Measurements from ENCODE around the gene DNAH11.

The DNAH11 gene

GRCh38 chr7:21891291-21891690 lies 348.5 kb downstream of the DNAH11 start:
- H3K27ac Mint-ChIP-seq, result no peak overlapping the region
- no peak overlapping the region for H3K4me3 Mint-ChIP-seq
- H3K4me1 Mint-ChIP-seq, result peaks cover 0 to 3% of the 10 kb centered on the region in 2 donors
- ATAC-seq (replicated peaks) (no peak), DNase-seq (no peak)
- no peaks in the 10 kb centered on the region for H3K27me3 Mint-ChIP-seq
- peaks cover 7 to 13% of the 10 kb centered on the region in 2 donors for H3K36me3 Mint-ChIP-seq
- no peaks in the 10 kb centered on the region for H3K9me3 Mint-ChIP-seq

GRCh38 chr7:21893401-21893800 lies 350.6 kb downstream of the DNAH11 start:
- H3K36me3 Mint-ChIP-seq, result peaks cover 15 to 25% of the 10 kb centered on the region in 2 donors
- H3K27ac Mint-ChIP-seq, result no peak overlapping the region
- no peak for DNase-seq

GRCh38 chr7:21898265-21898930 lies 355.6 kb downstream of the DNAH11 start:
- peaks cover 39 to 67% of the 10 kb centered on the region in 2 donors for H3K36me3 Mint-ChIP-seq

More at GRCh38 chr7:21893401-21893800, 350.6 kb downstream of the DNAH11 start:
- H3K27me3 Mint-ChIP-seq, result no peaks in the 10 kb centered on the region
- ATAC-seq (replicated peaks), result no peak
- H3K4me1 Mint-ChIP-seq, result peaks cover 14 to 18% of the 10 kb centered on the region in 2 donors
- H3K9me3 Mint-ChIP-seq, result peaks cover 3 to 4% of the 10 kb centered on the region in 2 donors
- no peak overlapping the region for H3K4me3 Mint-ChIP-seq

GRCh38 chr7:21902240-21902639 lies 359.4 kb downstream of the DNAH11 start:
- ATAC-seq (replicated peaks), result no peak
- Mint-ChIP-seq H3K4me1 (peaks cover 18 to 22% of the 10 kb centered on the region in 2 donors), H3K27me3 (no peaks in the 10 kb centered on the region), H3K27ac (no peak overlapping the region), H3K9me3 (peaks cover 4 to 6% of the 10 kb centered on the region in 2 donors), H3K4me3 (no peak overlapping the region), H3K36me3 (peaks cover 50 to 86% of the 10 kb centered on the region in 2 donors)
- no peak for DNase-seq

More at GRCh38 chr7:21898265-21898930, 355.6 kb downstream of the DNAH11 start:
- no peaks in the 10 kb centered on the region for H3K27me3 Mint-ChIP-seq
- H3K4me3 Mint-ChIP-seq, result peak overlapping the region; percentile 79 to 80
- peak overlapping the region; percentile 96 for H3K27ac Mint-ChIP-seq
- peaks cover 4 to 6% of the 10 kb centered on the region in 2 donors for H3K9me3 Mint-ChIP-seq
- H3K4me1 Mint-ChIP-seq, result peaks cover 20 to 29% of the 10 kb centered on the region in 2 donors
- DNase-seq (peak; percentile 13), ATAC-seq (replicated peaks) (peak; percentile 94 to 95)

- Mint-ChIP-seq H3K4me1 (peaks cover 11 to 14% of the 10 kb centered on the region in 2 donors), H3K27me3 (no peaks in the 10 kb centered on the region), H3K36me3 (peaks cover 46 to 82% of the 10 kb centered on the region in 2 donors), H3K9me3 (peaks cover under 1 to 3% of the 10 kb centered on the region in 2 donors), H3K27ac (peak overlapping the region; percentile 67), H3K4me3 (no peak overlapping the region)
- ATAC-seq (replicated peaks) (no peak), DNase-seq (no peak)
Measured at GRCh38 chr7:21903020-21903786, 360.4 kb downstream of the DNAH11 start.

GRCh38 chr7:21908746-21909145 lies 365.9 kb downstream of the DNAH11 start:
- Mint-ChIP-seq H3K4me3 (no peak overlapping the region), H3K36me3 (peaks cover 40 to 63% of the 10 kb centered on the region in 2 donors), H3K9me3 (no peaks in the 10 kb centered on the region), H3K27ac (peak overlapping the region; percentile 53), H3K27me3 (no peaks in the 10 kb centered on the region), H3K4me1 (peaks cover 13 to 32% of the 10 kb centered on the region in 2 donors)
- ATAC-seq (replicated peaks) (no peak), DNase-seq (no peak)

GRCh38 chr7:21910253-21910652 lies 367.4 kb downstream of the DNAH11 start:
- DNase-seq (no peak), ATAC-seq (replicated peaks) (no peak)
- Mint-ChIP-seq H3K27me3 (no peaks in the 10 kb centered on the region), H3K9me3 (no peaks in the 10 kb centered on the region), H3K4me3 (no peak overlapping the region), H3K27ac (no peak overlapping the region), H3K4me1 (peaks cover 25 to 45% of the 10 kb centered on the region in 2 donors), H3K36me3 (peaks cover 43 to 63% of the 10 kb centered on the region in 2 donors)

- Mint-ChIP-seq H3K4me3 (no peak overlapping the region), H3K27ac (no peak overlapping the region), H3K36me3 (peaks cover 45 to 62% of the 10 kb centered on the region in 2 donors), H3K9me3 (no peaks in the 10 kb centered on the region), H3K27me3 (no peaks in the 10 kb centered on the region), H3K4me1 (peaks cover 26 to 47% of the 10 kb centered on the region in 2 donors)
- ATAC-seq (replicated peaks), result no peak
- no peak for DNase-seq
Measured at GRCh38 chr7:21911341-21911875, 368.6 kb downstream of the DNAH11 start.

GRCh38 chr7:21912305-21912704 lies 369.5 kb downstream of the DNAH11 start:
- ATAC-seq (replicated peaks) (no peak), DNase-seq (no peak)
- Mint-ChIP-seq H3K4me1 (peaks cover 26 to 47% of the 10 kb centered on the region in 2 donors), H3K27ac (no peak overlapping the region), H3K4me3 (no peak overlapping the region), H3K36me3 (peaks cover 45 to 64% of the 10 kb centered on the region in 2 donors), H3K9me3 (no peaks in the 10 kb centered on the region), H3K27me3 (no peaks in the 10 kb centered on the region)

- peaks cover 27 to 49% of the 10 kb centered on the region in 2 donors for H3K4me1 Mint-ChIP-seq
- no peaks in the 10 kb centered on the region for H3K9me3 Mint-ChIP-seq
- no peak overlapping the region for H3K4me3 Mint-ChIP-seq
- DNase-seq, result no peak
- no peaks in the 10 kb centered on the region for H3K27me3 Mint-ChIP-seq
- H3K36me3 Mint-ChIP-seq, result peaks cover 43 to 62% of the 10 kb centered on the region in 2 donors
- ATAC-seq (replicated peaks), result peak; percentile 70 to 81
- H3K27ac Mint-ChIP-seq, result peak overlapping the region; percentile 33
Measured at GRCh38 chr7:21912931-21913780, 370.3 kb downstream of the DNAH11 start.

- Mint-ChIP-seq H3K36me3 (peaks cover 33 to 51% of the 10 kb centered on the region in 2 donors), H3K4me1 (peaks cover 34 to 54% of the 10 kb centered on the region in 2 donors), H3K9me3 (no peaks in the 10 kb centered on the region), H3K4me3 (no peak overlapping the region), H3K27ac (no peak overlapping the region), H3K27me3 (no peaks in the 10 kb centered on the region)
- DNase-seq, result no peak
- ATAC-seq (replicated peaks), result peak in 1 of 2 donors; percentile 32
Measured at GRCh38 chr7:21914671-21915070, 371.8 kb downstream of the DNAH11 start.

GRCh38 chr7:21915140-21915539 lies 372.3 kb downstream of the DNAH11 start:
- Mint-ChIP-seq H3K9me3 (no peaks in the 10 kb centered on the region), H3K27ac (peak overlapping the region; percentile 70), H3K4me3 (no peak overlapping the region), H3K4me1 (peaks cover 35 to 57% of the 10 kb centered on the region in 2 donors), H3K27me3 (no peaks in the 10 kb centered on the region), H3K36me3 (peaks cover 33 to 50% of the 10 kb centered on the region in 2 donors)
- DNase-seq, result no peak
- no peak for ATAC-seq (replicated peaks)

- H3K4me3 Mint-ChIP-seq, result no peak overlapping the region
- DNase-seq, result no peak
- peaks cover 40 to 63% of the 10 kb centered on the region in 2 donors for H3K4me1 Mint-ChIP-seq
- peaks cover 33 to 50% of the 10 kb centered on the region in 2 donors for H3K36me3 Mint-ChIP-seq
- no peaks in the 10 kb centered on the region for H3K9me3 Mint-ChIP-seq
- H3K27ac Mint-ChIP-seq, result no peak overlapping the region
- no peak for ATAC-seq (replicated peaks)
- no peaks in the 10 kb centered on the region for H3K27me3 Mint-ChIP-seq
Measured at GRCh38 chr7:21916176-21916575, 373.3 kb downstream of the DNAH11 start.

- Mint-ChIP-seq H3K4me1 (peaks cover 41 to 63% of the 10 kb centered on the region in 2 donors), H3K4me3 (no peak overlapping the region), H3K27me3 (no peaks in the 10 kb centered on the region), H3K9me3 (no peaks in the 10 kb centered on the region), H3K36me3 (peaks cover 31 to 47% of the 10 kb centered on the region in 2 donors), H3K27ac (no peak overlapping the region)
- DNase-seq, result no peak
- no peak for ATAC-seq (replicated peaks)
Measured at GRCh38 chr7:21916629-21917028, 373.8 kb downstream of the DNAH11 start.
